ENCODE results near the gene CHN2.

DNA sequence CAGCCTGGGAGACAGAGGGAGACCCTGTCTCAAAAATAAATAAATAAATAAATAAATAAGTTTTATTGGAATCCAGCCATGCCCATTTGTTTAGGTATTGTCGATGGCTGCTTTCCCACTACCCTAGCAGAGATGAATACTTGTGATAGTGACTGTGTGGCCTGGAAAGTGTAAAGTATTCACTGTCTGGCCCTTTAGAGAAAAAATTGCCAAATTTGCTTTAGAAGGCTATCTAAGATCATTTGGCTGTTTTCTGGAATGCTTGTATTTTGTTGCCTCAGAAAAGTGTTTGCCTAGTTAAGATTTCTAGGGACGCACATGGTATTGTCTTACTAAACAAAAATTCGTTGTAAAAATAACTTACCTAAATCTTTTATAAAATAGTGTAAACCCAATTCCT is 35.4 kb downstream of the CHN2 start:
- TF ChIP-seq YY1 (IDR thresholded peaks at IDR 0.05; ENCODE audit: extremely low read depth, insufficient replicate concordance, low read depth, low read length) (no peak), EZH2 (IDR thresholded peaks at IDR 0.05) (no peak), POLR2A (IDR thresholded peaks at IDR 0.05; ENCODE audit: borderline replicate concordance, extremely low read depth, insufficient read depth, insufficient read length) (no peak), POLR2AphosphoS5 (IDR thresholded peaks at IDR 0.05; ENCODE audit: low read depth, low read length) (no peak), CEBPB (IDR thresholded peaks at IDR 0.05; ENCODE audit: low read depth) (no peak)
- TF ChIP-seq, protein P1, sequence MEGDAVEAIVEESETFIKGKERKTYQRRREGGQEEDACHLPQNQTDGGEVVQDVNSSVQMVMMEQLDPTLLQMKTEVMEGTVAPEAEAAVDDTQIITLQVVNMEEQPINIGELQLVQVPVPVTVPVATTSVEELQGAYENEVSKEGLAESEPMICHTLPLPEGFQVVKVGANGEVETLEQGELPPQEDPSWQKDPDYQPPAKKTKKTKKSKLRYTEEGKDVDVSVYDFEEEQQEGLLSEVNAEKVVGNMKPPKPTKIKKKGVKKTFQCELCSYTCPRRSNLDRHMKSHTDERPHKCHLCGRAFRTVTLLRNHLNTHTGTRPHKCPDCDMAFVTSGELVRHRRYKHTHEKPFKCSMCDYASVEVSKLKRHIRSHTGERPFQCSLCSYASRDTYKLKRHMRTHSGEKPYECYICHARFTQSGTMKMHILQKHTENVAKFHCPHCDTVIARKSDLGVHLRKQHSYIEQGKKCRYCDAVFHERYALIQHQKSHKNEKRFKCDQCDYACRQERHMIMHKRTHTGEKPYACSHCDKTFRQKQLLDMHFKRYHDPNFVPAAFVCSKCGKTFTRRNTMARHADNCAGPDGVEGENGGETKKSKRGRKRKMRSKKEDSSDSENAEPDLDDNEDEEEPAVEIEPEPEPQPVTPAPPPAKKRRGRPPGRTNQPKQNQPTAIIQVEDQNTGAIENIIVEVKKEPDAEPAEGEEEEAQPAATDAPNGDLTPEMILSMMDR (IDR thresholded peaks at IDR 0.05 in 2 of 3, conservative IDR thresholded peaks at IDR 0.05 in 1 of 3; ENCODE audit: borderline replicate concordance in 1 of 3, insufficient read depth in 1 of 3, low read depth in 2 of 3, low read length in 2 of 3) = no peak

Measured in HCT116 (cell line).